ENCODE data around the gene SCYGR8.

Gene SCYGR8

GRCh38 chr2:227781841-227782240 is 36.1 kb downstream of the SCYGR8 start:
- Mint-ChIP-seq H3K9me3 (no peaks in the 10 kb centered on the region), H3K4me3 (no peak overlapping the region), H3K27ac (no peak overlapping the region), H3K27me3 (ENCODE audit: low read depth, poor library complexity) (peaks cover 15% of the 10 kb centered on the region), H3K36me3 (ENCODE audit: low read depth) (no peaks in the 10 kb centered on the region), H3K4me1 (peaks cover 5% of the 10 kb centered on the region)
- TF ChIP-seq CTCF (IDR thresholded peaks at IDR 0.05) = no peak
- DNase-seq = no peak

DNA sequence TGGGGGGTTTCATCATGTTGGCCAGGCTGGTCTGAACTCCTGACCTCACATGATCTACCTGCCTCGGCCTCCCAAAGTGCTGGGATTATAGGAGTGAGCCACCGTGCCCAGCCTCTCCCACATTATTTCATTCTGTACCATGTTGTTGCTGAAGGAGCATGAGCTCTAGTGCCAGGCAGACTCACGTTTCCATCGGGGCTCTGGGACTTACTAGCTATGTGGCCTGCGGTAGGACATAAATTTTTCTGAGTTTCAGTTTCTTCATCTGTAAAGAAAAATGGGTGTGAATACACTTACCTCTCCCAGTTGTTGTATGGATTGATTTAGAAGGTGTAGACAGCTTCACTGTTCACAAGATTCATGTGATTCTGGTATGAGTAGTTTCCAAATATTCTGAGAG is 37.1 kb downstream of the SCYGR8 start:
- H3K9me3 Mint-ChIP-seq = peaks cover 4% of the 10 kb centered on the region
- no peak overlapping the region for H3K27ac Mint-ChIP-seq
- no peak for TF ChIP-seq CTCF (IDR thresholded peaks at IDR 0.05)
- H3K36me3 Mint-ChIP-seq (ENCODE audit: low read depth) = no peaks in the 10 kb centered on the region
- H3K4me3 Mint-ChIP-seq = no peak overlapping the region
- H3K4me1 Mint-ChIP-seq = peaks cover 5% of the 10 kb centered on the region
- no peak for DNase-seq
- peaks cover 10% of the 10 kb centered on the region for H3K27me3 Mint-ChIP-seq (ENCODE audit: low read depth, poor library complexity)

DNA sequence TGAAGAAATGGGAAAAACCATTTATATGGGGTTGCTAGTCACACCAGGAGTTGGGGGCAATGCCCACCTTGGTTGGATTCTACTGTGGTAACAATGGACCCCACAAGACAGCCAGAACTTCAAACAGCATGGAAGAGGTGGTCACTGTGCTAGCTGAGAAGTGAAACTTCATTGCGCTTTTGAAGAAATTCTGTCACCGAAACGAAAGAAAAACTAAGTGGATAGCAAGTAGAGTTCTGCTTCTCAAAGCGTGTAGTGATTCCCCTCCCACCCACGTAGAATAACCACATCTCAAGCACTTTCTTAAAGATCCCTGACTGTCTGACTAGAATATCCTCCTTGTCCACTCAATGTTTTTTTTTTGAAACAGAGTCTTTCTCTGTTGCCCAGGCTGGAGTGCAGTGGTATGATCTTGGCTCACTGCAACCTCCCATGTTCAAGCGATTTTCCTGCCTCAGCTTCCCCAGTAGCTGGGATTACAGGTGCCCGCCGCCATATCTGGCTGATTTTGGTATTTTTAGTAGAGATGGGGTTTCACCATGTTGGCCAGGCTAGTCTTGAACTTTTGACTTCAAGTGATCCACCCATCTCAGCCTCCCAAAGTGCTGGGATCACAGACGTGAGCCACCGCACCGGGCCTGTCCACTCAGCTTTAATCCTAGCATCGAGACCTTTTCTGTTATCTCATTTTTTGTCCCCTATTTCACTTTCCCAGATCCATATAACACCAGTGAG is 37.9 kb downstream of the SCYGR8 start:
- Mint-ChIP-seq H3K27me3 (ENCODE audit: low read depth, poor library complexity) (peaks cover 9% of the 10 kb centered on the region), H3K4me3 (no peak overlapping the region), H3K27ac (no peak overlapping the region), H3K36me3 (ENCODE audit: low read depth) (no peaks in the 10 kb centered on the region), H3K9me3 (peaks cover 4% of the 10 kb centered on the region), H3K4me1 (peaks cover 5% of the 10 kb centered on the region)
- TF ChIP-seq CTCF (IDR thresholded peaks at IDR 0.05) = no peak
- DNase-seq = no peak

DNA sequence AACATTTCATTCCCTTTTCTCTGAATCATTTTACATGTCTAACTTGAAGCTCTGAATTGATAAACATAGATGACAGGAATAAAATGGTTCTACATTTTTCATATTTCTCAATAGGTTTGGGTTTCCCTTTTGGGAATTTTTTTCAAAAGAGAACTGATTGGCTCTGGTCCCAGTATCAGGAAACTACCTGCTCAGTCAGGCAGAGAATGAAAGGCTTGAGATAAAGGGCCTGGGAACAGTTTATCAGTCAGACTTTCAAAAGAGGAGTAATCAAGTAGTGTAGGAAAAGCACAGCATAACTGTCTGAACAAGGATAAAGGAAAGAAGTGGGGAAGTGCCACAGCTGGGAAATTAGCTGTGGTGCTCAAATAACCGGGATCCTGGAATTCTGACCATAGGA is 39.6 kb downstream of the SCYGR8 start:
- no peak for TF ChIP-seq CTCF (IDR thresholded peaks at IDR 0.05)
- Mint-ChIP-seq H3K4me3 (no peak overlapping the region), H3K27me3 (ENCODE audit: low read depth, poor library complexity) (peaks cover 6% of the 10 kb centered on the region), H3K27ac (no peak overlapping the region), H3K9me3 (peaks cover 4% of the 10 kb centered on the region), H3K36me3 (ENCODE audit: low read depth) (no peaks in the 10 kb centered on the region), H3K4me1 (peaks cover 5% of the 10 kb centered on the region)
- DNase-seq = no peak

GRCh38 chr2:227788561-227789018 is 42.9 kb downstream of the SCYGR8 start:
- no peak for DNase-seq
- no peak for TF ChIP-seq CTCF (IDR thresholded peaks at IDR 0.05)
- H3K4me1 Mint-ChIP-seq = peaks cover 5% of the 10 kb centered on the region
- H3K27ac Mint-ChIP-seq = no peak overlapping the region
- peaks cover 4% of the 10 kb centered on the region for H3K9me3 Mint-ChIP-seq
- no peak overlapping the region for H3K4me3 Mint-ChIP-seq
- peaks cover 3% of the 10 kb centered on the region for H3K27me3 Mint-ChIP-seq (ENCODE audit: low read depth, poor library complexity)
- no peaks in the 10 kb centered on the region for H3K36me3 Mint-ChIP-seq (ENCODE audit: low read depth)

GRCh38 chr2:227789803-227790202 is 44.1 kb downstream of the SCYGR8 start:
- Mint-ChIP-seq H3K9me3 (peaks cover 4% of the 10 kb centered on the region), H3K27ac (no peak overlapping the region), H3K4me1 (peaks cover 5% of the 10 kb centered on the region), H3K4me3 (no peak overlapping the region), H3K27me3 (ENCODE audit: low read depth, poor library complexity) (peaks cover 3% of the 10 kb centered on the region), H3K36me3 (ENCODE audit: low read depth) (no peaks in the 10 kb centered on the region)
- no peak for DNase-seq
- no peak for TF ChIP-seq CTCF (IDR thresholded peaks at IDR 0.05)

Data from nephron progenitor cell (in vitro differentiated cells).